HepG2 (cell line): ENCODE results near the gene CA6.
"Not testable (repeated sequence)": the region's sequence is repeated elsewhere in the genome, so short reads cannot be mapped to it uniquely, and the experiment has no call there.

Source experiments
- EZH2 ChIP-seq: conservative IDR thresholded peaks from 2 replicates; pipeline ENCODE4 v1.6.1; 2012; ENCODE audit warnings: mild to moderate bottlenecking, low read depth, low read length, moderate library complexity
- GTF2F1 ChIP-seq: fragments of 150-350 bp; IDR thresholded peaks from 2 replicates; pipeline ENCODE4 v1.6.1; 2014; ENCODE audit warnings: low read length
- NCOA1 ChIP-seq: sonication (generic); formaldehyde crosslinking; IDR thresholded peaks from 2 replicates; pipeline ENCODE4 v1.9.0; 2021; ENCODE audit warnings: missing genetic modification reagents
- POLR2A ChIP-seq, 2 experiments: IDR thresholded peaks; 2 replicates each; pipeline ENCODE4 v1.6.1; 2011; ENCODE audit warnings: low read depth in 2 of 2, low read length in 2 of 2, mild to moderate bottlenecking in 1 of 2, moderate library complexity in 1 of 2; ENCODE audit not compliant: insufficient read depth in 1 of 2
- RAD21 ChIP-seq: fragments of 450-650 bp; formaldehyde crosslinking; IDR thresholded peaks from 2 replicates; pipeline ENCODE4 v1.5.0; 2020; ENCODE audit warnings: mild to moderate bottlenecking
- SIN3A ChIP-seq: IDR thresholded peaks from 2 replicates; pipeline ENCODE4 v1.6.1; 2011; ENCODE audit warnings: low read depth, mild to moderate bottlenecking, control low read depth, low read length, borderline replicate concordance
- TCF12 ChIP-seq, 2 experiments: fragments of 450-650 bp in 1 of 2; sonication (generic) in 1 of 2; formaldehyde crosslinking in 1 of 2; IDR thresholded peaks; 2 replicates each; pipeline versions ENCODE4 v1.6.1 to v1.8.0; 2017 to 2022; ENCODE audit warnings: antibody characterized with exemption in 1 of 2, mild to moderate bottlenecking in 1 of 2, missing genetic modification reagents in 1 of 2, moderate library complexity in 1 of 2
- YY1 ChIP-seq: IDR thresholded peaks from 2 replicates; pipeline ENCODE4 v1.6.1; 2011; ENCODE audit warnings: low read length, low read depth, moderate library complexity, mild to moderate bottlenecking; ENCODE audit not compliant: insufficient read depth, insufficient replicate concordance
- ZFP37 ChIP-seq: sonication (generic); formaldehyde crosslinking; IDR thresholded peaks from 2 replicates; pipeline ENCODE4 v1.4.0; 2020; ENCODE audit warnings: missing genetic modification reagents, borderline replicate concordance
- TF ChIP-seq, protein P1 (sequence below): sonication (generic); formaldehyde crosslinking; IDR thresholded peaks from 2 replicates; pipeline ENCODE4 v1.4.0; 2020; ENCODE audit warnings: mild to moderate bottlenecking, missing genetic modification reagents
- TF ChIP-seq, protein P2 (sequence below): sonication (generic); formaldehyde crosslinking; IDR thresholded peaks from 2 replicates; pipeline ENCODE4 v1.4.0; 2020; ENCODE audit warnings: missing genetic modification reagents, low read depth, mild to moderate bottlenecking, borderline replicate concordance
- TF ChIP-seq, protein P3 (sequence below): sonication (generic); formaldehyde crosslinking; IDR thresholded peaks from 2 replicates; pipeline ENCODE4 v1.5.0; 2020; ENCODE audit warnings: mild to moderate bottlenecking, missing genetic modification reagents, moderate library complexity

DNA sequence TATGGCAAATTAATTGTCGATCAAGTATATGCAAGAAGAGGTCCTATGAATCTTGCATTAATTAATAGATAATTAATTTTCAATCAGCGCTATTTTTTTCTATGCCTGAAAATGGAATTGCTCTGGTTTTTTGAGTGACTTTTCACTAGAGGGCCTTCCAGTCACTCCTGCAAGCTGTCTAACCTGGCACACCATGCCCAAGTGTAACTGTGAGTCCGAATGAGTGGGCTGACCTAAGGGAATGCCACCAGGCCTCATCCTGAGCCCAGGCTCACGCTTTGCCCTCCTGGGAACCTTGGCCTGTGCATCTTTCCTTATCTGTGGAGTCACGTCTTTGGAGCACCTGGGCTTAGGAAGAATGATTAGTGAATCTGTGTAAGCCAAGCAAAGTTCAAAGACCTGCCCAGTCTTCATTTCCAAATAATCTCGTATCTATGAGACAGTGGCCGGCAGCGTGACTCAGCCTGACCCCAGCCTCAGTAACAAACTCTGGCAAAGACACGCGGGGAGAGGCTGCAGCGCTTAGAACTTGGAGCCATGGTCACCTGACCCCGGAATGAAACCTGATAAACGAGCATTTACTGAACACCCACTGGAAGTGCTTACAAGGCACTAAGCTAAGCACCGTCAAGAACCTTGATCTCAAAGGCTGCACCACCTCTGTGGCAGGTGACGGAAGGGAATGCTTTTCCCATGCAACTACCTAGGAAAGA, 76.5 kb downstream of the CA6 start:
- TF ChIP-seq POLR2A (IDR thresholded peaks at IDR 0.05; ENCODE audit: insufficient read depth in 1 of 2, low read depth in 2 of 2, low read length in 2 of 2); SIN3A; ZFP37 (CRISPR knock-in tag); GTF2F1; TCF12 (IDR thresholded peaks at IDR 0.05); TCF12 (CRISPR knock-in tag; IDR thresholded peaks at IDR 0.05); NCOA1 (CRISPR knock-in tag); EZH2; YY1; RAD21 (CRISPR knock-in tag): not testable (repeated sequence)
- TF ChIP-seq, protein P1, sequence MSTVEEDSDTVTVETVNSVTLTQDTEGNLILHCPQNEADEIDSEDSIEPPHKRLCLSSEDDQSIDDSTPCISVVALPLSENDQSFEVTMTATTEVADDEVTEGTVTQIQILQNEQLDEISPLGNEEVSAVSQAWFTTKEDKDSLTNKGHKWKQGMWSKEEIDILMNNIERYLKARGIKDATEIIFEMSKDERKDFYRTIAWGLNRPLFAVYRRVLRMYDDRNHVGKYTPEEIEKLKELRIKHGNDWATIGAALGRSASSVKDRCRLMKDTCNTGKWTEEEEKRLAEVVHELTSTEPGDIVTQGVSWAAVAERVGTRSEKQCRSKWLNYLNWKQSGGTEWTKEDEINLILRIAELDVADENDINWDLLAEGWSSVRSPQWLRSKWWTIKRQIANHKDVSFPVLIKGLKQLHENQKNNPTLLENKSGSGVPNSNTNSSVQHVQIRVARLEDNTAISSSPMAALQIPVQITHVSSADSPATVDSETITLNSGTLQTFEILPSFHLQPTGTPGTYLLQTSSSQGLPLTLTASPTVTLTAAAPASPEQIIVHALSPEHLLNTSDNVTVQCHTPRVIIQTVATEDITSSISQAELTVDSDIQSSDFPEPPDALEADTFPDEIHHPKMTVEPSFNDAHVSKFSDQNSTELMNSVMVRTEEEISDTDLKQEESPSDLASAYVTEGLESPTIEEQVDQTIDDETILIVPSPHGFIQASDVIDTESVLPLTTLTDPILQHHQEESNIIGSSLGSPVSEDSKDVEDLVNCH (CRISPR knock-in tag) = not testable (repeated sequence)
- TF ChIP-seq, protein P2, sequence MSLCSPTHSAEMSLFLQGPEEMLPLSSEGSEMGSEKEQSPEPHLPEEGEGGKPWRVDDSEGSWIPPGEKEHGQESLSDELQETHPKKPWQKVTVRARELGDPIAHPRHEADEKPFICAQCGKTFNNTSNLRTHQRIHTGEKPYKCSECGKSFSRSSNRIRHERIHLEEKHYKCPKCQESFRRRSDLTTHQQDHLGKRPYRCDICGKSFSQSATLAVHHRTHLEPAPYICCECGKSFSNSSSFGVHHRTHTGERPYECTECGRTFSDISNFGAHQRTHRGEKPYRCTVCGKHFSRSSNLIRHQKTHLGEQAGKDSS (CRISPR knock-in tag) = not testable (repeated sequence)
- TF ChIP-seq, protein P3, sequence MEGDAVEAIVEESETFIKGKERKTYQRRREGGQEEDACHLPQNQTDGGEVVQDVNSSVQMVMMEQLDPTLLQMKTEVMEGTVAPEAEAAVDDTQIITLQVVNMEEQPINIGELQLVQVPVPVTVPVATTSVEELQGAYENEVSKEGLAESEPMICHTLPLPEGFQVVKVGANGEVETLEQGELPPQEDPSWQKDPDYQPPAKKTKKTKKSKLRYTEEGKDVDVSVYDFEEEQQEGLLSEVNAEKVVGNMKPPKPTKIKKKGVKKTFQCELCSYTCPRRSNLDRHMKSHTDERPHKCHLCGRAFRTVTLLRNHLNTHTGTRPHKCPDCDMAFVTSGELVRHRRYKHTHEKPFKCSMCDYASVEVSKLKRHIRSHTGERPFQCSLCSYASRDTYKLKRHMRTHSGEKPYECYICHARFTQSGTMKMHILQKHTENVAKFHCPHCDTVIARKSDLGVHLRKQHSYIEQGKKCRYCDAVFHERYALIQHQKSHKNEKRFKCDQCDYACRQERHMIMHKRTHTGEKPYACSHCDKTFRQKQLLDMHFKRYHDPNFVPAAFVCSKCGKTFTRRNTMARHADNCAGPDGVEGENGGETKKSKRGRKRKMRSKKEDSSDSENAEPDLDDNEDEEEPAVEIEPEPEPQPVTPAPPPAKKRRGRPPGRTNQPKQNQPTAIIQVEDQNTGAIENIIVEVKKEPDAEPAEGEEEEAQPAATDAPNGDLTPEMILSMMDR = not testable (repeated sequence)
